NCI-H128 (cell line): Measurements from ENCODE around the gene DDX10.

Experiments used
- DNase-seq: peaks from one replicate; lab custom pipeline; 2025; ENCODE audit not compliant: unreplicated experiment; lab: John Stamatoyannopoulos, UW

DDX10 gene

GRCh38 chr11:108933630-108934029 lies 268.8 kb downstream of the DDX10 start:
- DNase-seq: no peak

- DNase-seq: no peak
Measured at GRCh38 chr11:108934289-108934688, 269.4 kb downstream of the DDX10 start.

GRCh38 chr11:108934696-108935095 lies 269.8 kb downstream of the DDX10 start:
- DNase-seq: no peak

- no peak for DNase-seq
Measured at GRCh38 chr11:108937746-108938145, 272.9 kb downstream of the DDX10 start.

GRCh38 chr11:108938604-108939003 lies 273.7 kb downstream of the DDX10 start:
- no peak for DNase-seq

- DNase-seq: no peak
Measured at GRCh38 chr11:108939135-108939534, 274.3 kb downstream of the DDX10 start.

GRCh38 chr11:108943853-108944252 lies 279.0 kb downstream of the DDX10 start:
- no peak for DNase-seq

GRCh38 chr11:108944471-108945178 lies 279.8 kb downstream of the DDX10 start:
- no peak for DNase-seq

GRCh38 chr11:108945341-108945740 lies 280.5 kb downstream of the DDX10 start:
- no peak for DNase-seq

GRCh38 chr11:108947654-108948570 lies 283.0 kb downstream of the DDX10 start:
- no peak for DNase-seq

- no peak for DNase-seq
Measured at GRCh38 chr11:108958368-108959104, 293.7 kb downstream of the DDX10 start.

GRCh38 chr11:108959105-108959761 lies 294.4 kb downstream of the DDX10 start:
- DNase-seq: no peak

GRCh38 chr11:108959874-108960273 lies 295.0 kb downstream of the DDX10 start:
- no peak for DNase-seq

- DNase-seq: no peak
Measured at GRCh38 chr11:108960501-108960900, 295.6 kb downstream of the DDX10 start.

GRCh38 chr11:108961095-108961494 lies 296.2 kb downstream of the DDX10 start:
- no peak for DNase-seq

- DNase-seq: no peak
Measured at GRCh38 chr11:108963118-108963517, 298.2 kb downstream of the DDX10 start.

GRCh38 chr11:108965306-108966001 lies 300.6 kb downstream of the DDX10 start:
- no peak for DNase-seq

GRCh38 chr11:108966206-108966605 lies 301.3 kb downstream of the DDX10 start:
- no peak for DNase-seq

GRCh38 chr11:108966978-108967377 lies 302.1 kb downstream of the DDX10 start:
- DNase-seq: no peak

GRCh38 chr11:108967571-108967970 lies 302.7 kb downstream of the DDX10 start:
- no peak for DNase-seq
